ENCODE data around the gene GPA33.

DNA sequence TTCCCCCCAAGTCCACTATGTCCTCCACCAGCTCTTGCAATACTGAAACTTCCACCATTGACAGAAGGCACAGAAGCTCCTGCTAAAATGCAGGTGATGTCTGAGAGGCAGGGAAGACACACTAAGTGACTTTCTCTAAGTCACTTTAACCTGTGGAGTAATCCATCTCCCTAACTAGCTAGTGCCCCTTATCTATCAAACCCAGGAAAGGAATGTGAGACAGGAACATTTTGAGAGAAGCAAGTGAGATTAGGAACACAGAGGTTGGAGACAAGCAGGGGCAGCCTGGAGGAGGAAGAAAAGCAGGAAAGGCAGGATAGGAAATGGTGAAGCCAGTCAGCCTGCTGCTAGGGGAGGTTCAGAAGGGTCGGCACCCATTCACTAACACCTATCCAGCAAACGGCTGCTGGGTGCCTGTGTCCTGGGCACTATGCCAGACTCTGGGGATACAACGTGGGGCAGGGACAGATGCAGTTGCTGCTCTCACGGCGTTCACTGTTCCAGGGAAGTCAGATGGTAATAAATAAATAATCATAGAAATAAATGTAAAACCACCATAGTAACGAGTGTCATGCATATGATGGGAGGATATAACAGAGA is 7.0 kb downstream of the GPA33 start:
- TF ChIP-seq POLR2A (IDR thresholded peaks at IDR 0.05) (no peak), CTCF (IDR thresholded peaks at IDR 0.05) (no peak)
